LNCaP clone FGC (cell line): ENCODE measurements around the gene LARGE1.

Experiments
- DNase-seq: peaks from one replicate; pipeline ENCODE4 v3.0.0-alpha.2; 2011; ENCODE audit warnings: low read depth
- H3K4me3 ChIP-seq: 2 replicates; pipeline ENCODE4 v1.5.1; 2011; ENCODE audit warnings: mild to moderate bottlenecking, low read depth, low read length, control low read depth
- TF ChIP-seq, protein P1 (sequence below): IDR thresholded peaks from 2 replicates; pipeline ENCODE4 v1.5.1; 2012; ENCODE audit warnings: mild to moderate bottlenecking; ENCODE audit not compliant: control insufficient read depth, insufficient read depth; ENCODE audit errors: extremely low read depth

Gene LARGE1

DNA sequence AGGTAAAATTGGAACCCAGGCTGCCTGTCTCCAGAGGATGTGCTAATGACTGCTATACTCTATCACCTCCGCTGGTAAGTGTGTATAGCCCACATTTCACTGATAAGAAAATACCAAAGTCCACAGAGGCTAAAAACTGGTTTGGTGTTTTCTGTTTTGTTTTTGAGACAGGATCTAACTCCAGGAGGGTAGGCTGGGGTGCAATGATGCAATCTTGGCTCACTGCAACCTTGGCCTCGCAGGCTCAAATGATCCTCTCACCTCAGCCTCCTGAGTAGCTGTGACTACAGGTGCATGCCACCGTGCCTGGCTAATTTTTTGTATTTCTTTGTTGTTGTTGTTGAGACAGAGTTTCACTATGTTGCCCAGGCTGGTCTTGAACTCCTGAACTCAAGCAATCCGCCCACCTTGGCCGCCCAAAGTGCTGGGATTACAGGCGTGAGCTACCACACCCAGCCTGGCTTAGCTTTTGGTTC, 409.8 kb downstream of the LARGE1 start:
- TF ChIP-seq, protein P1, sequence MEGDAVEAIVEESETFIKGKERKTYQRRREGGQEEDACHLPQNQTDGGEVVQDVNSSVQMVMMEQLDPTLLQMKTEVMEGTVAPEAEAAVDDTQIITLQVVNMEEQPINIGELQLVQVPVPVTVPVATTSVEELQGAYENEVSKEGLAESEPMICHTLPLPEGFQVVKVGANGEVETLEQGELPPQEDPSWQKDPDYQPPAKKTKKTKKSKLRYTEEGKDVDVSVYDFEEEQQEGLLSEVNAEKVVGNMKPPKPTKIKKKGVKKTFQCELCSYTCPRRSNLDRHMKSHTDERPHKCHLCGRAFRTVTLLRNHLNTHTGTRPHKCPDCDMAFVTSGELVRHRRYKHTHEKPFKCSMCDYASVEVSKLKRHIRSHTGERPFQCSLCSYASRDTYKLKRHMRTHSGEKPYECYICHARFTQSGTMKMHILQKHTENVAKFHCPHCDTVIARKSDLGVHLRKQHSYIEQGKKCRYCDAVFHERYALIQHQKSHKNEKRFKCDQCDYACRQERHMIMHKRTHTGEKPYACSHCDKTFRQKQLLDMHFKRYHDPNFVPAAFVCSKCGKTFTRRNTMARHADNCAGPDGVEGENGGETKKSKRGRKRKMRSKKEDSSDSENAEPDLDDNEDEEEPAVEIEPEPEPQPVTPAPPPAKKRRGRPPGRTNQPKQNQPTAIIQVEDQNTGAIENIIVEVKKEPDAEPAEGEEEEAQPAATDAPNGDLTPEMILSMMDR: no peak
- H3K4me3 ChIP-seq: no peak overlapping the region
- DNase-seq: no peak

DNA sequence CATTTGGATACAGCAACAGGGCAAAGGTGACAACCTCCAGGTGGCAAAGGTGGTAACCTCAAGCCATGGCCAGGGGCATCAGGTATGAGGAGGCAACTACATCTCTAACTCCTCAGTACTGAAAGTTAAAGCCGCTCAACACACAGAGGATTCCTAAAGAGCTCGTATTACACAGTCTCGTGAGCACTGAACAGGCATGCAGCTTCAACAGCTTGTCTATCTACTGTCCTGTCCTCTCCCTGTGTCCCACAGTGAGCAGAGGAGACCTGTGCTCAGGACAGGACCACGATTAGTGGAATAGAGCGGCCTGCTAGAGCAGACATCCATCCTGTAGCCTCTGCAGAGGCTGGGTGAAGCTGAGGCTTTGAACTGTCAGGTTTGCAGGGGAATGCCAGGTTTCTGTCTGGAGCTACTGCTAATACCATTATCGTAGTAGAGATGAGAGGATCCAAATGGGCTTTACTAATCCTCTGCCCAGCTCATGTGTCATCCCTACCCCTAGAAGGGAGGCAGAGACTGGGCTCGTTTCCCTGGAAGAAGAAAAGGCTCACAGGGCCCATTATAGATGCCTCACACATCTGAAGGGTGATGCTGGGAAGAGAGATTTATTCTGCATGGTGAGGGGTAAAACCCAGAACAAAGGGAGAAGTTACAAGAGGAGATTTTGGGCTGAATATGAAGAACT, 415.2 kb downstream of the LARGE1 start:
- H3K4me3 ChIP-seq: no peak overlapping the region
- TF ChIP-seq, protein P1: no peak
- no peak for DNase-seq

DNA sequence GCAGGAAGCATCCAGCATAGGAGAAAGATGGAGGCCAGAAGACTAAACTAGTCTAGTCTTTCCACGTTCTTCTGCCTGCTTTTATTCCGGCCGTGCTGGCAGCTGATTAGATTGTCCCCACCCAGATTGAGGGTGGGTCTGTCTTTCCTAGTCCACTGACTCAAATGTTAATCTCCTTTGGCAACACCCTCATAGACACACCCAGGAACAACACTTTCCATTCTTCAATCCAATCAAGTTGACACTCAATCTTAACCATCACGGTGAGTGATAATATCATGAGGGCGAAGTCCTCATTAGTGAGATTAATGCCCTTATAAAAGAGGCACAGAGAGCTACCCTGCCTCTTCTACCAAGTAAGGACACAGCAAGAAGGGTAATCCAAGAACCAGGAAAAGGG, 424.2 kb downstream of the LARGE1 start:
- no peak for DNase-seq
- no peak overlapping the region for H3K4me3 ChIP-seq
- TF ChIP-seq, protein P1: no peak

DNA sequence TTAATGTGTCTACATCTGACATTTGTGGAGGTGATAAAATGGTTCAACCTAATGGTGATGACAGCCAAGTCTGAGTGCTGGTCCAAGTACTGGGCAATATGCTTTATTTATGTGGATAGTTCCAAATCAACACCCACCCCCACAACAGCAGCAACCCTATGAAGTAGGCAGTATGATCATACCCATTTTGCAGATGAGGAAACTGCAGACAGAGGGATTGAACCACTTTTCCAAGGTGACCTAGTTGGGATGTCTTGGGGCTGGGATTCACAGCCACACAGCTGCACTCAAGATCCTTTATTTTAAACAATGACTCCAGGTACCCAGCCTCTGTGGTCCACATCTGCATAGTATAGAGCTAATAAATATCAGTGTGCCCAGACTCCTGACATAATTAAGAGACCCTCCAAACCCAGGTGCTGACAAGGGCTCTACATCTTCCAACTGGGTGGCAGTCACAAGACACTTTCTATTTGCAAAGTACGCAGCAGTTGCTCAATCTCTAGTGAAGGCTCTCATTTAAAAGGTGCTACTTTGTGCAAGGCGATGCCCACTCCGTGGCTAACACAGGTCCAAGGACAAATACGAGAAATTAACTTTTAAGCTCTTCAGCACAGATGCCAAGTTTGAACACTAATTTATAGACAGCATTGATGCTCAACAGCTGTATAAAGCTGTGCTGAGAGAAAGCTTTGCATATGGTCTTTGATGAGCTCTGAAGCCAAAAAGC, 426.6 kb downstream of the LARGE1 start:
- H3K4me3 ChIP-seq: no peak overlapping the region
- TF ChIP-seq, protein P1: no peak
- no peak for DNase-seq

DNA sequence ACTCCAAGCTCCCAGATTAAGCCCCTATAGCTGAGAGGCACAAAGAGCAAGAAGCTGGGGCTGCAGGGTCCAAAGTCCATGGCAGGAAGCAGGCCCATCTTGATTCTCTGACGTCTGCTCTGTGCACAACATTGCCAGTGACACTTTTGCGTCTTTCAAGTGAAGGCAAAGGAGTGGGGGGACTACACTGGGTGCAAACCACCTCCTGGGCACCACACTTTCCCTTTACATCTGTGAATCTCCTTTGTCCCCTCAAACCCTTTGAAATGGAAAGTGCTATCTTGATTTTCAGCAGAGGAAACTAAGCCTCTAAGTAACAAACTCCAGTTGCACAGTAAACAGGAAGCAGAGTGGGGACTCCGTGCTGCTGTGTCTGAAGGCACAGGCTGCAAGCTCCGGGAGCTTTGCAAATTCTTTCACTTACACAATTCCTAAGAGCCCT, 428.0 kb downstream of the LARGE1 start:
- DNase-seq: no peak
- H3K4me3 ChIP-seq: no peak overlapping the region
- TF ChIP-seq, protein P1: no peak

DNA sequence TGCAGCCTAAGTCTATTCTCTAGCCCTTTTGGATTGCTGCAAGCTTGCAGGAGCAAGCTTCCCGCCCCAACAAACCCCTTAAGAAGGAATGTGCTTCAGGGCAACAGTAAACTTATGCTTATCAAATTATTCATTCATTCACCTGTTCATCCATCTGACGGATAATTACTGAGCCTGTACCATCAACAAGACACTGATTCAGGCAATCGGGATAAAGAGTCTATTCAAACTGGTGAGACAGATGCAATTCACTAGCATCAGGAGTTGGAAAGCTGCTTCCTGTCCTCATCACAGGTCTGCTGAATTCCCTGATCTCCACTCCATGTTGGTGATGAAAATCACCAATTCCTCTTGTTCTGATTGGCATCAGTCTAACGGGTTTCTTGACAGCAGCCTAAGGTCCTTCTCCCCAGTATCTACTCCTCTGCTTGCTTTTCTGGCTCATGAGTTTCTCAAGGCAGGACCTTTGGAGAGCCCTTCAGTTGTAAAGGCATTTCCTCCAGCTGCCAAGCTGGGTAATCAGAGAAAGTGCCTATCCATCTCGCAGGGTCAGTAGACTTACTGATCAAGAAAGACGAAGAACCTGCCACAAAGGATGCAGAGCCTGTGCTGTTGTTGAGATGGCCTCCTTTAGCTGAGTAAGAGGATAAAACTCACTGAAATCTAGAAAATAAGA, 433.1 kb downstream of the LARGE1 start:
- TF ChIP-seq, protein P1: no peak
- no peak for DNase-seq
- no peak overlapping the region for H3K4me3 ChIP-seq
